Upper lobe of left lung (tissue), 6 donors: Measurements from ENCODE around the gene SH3BP4. TPM values are rescaled to one million over a fixed set of nuclear protein-coding genes. Genes with fewer than 3 reads are reported as not detected.

Experiments used
- ATAC-seq, 2 donors: fragments of 200-7000 bp; cut with Tn5 transposase; one replicate each; pipeline ENCODE4 v1.9.1; 2022; ENCODE audit warnings: mild to moderate bottlenecking in 2 of 2, moderate library complexity in 2 of 2; ENCODE audit not compliant: low FRiP score in 2 of 2
- DNase-seq, 2 donors: peaks; one replicate each; pipeline ENCODE4 v3.0.0-alpha.2; 2019 to 2020
- H3K27ac ChIP-seq, 4 donors: fragments of 200-600 bp; sonication (generic); one replicate each; pipeline ENCODE4 v1.5.1; 2016 to 2019
- H3K27me3 ChIP-seq, 4 donors: fragments of 200-600 bp; sonication (generic); one replicate each; pipeline ENCODE4 v1.5.1; 2017 to 2019
- H3K36me3 ChIP-seq, 4 donors: fragments of 200-600 bp; sonication (generic); one replicate each; pipeline ENCODE4 v1.5.1; 2016 to 2019
- H3K4me1 ChIP-seq, 4 donors: fragments of 200-600 bp; sonication (generic); one replicate each; pipeline ENCODE4 v1.5.1; 2018 to 2019
- H3K4me3 ChIP-seq, 4 donors: fragments of 200-600 bp; sonication (generic); one replicate each; pipeline ENCODE4 v1.5.1; 2017 to 2019; ENCODE audit warnings: mild to moderate bottlenecking in 2 of 4, moderate library complexity in 1 of 4
- H3K9me3 ChIP-seq, 4 donors: fragments of 200-600 bp; sonication (generic); one replicate each; pipeline ENCODE4 v1.5.1; 2018 to 2019
- CTCF ChIP-seq, 6 experiments: fragments of 450-650 bp in 4 of 6; fragments of 200-600 bp in 2 of 6; sonication (generic) in 2 of 6; IDR thresholded peaks; one replicate each; pipeline ENCODE4 v1.5.1; 2016 to 2019; ENCODE audit warnings: antibody characterized with exemption in 6 of 6
- EP300 ChIP-seq, 4 donors: sonication (generic); formaldehyde crosslinking; IDR thresholded peaks; one replicate each; pipeline ENCODE4 v1.5.1; 2017; ENCODE audit warnings: antibody characterized with exemption in 4 of 4, control low read depth in 2 of 4
- POLR2A ChIP-seq, 4 donors: fragments of 450-650 bp; IDR thresholded peaks; one replicate each; pipeline ENCODE4 v1.5.1; 2016 to 2017; ENCODE audit warnings: antibody characterized with exemption in 4 of 4, mild to moderate bottlenecking in 2 of 4
- POLR2AphosphoS5 ChIP-seq, 2 donors: sonication (generic); formaldehyde crosslinking; IDR thresholded peaks; one replicate each; pipeline ENCODE4 v1.5.1; 2017; ENCODE audit warnings: antibody characterized with exemption in 2 of 2
- WGBS, 2 donors: methylation state at CpG; one replicate each; pipeline ENCODE4 v1.1.5; 2017 to 2018; 5-methylcytosine and 5-hydroxymethylcytosine counted together
- total RNA-seq, 6 donors: library from RNA; depleted of rRNA in 4 of 6; stranded (reverse); fragments of >200 nt in 4 of 6; gene quantifications; one replicate each; pipeline versions ENCODE4 v1.1.0 to v1.2.1, GENCODE V29; 2016 to 2021
- donor health status: DM: no; HTN: no; CAD: no; lungs with moderate emphysema.
- donor health status: DM: no; HTN: yes; CAD: no; lungs with severe emphysema.

Gene SH3BP4
- total RNA-seq, 6 donors from 2014 or later, result 27.3 to 57.3 (median 33.4) TPM

DNA sequence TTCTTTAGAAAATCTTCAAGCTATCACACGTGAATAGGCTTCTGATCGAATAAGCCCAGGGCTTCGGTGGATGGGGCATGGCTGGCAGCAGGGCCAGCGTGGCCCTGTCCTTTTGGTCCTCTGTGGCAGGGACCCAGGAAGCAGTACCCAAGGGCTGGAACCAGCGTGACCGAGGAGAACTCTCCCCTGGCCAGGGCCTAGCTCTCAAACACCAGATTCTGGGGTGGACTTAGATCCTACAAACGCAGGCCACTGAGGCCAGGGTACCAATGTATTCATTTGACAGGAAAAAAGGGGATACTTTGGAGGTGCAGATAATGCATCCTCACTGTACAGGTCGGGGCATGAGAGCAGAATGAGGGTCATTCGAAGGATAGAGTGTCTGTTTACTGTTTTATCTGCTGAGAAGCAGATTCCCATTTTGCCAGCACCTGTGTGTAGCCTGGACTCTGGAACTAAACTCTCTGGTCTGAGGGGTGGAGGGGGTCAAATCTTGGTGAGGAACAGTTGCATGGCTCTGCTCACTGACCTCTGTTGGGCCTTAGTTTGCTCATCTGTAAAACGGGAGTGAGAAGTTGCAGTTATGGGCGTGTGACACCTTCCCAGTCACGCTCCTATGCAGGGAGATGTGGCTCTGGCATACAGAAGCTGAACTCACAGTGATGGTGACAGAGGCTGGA is 51.4 kb downstream of the SH3BP4 start:
- Histone ChIP-seq H3K9me3 (no peaks in the 10 kb centered on the region), H3K4me1 (peaks cover 18 to 55% (median 31%) of the 10 kb centered on the region in 4 donors), H3K36me3 (peaks cover 0 to 7% (median 0%) of the 10 kb centered on the region in 4 donors), H3K27me3 (no peaks in the 10 kb centered on the region), H3K27ac (no peak overlapping the region), H3K4me3 (no peak overlapping the region)
- WGBS, 2 donors, result 90 to 93% methylated on average over 7 to 12 of the region's 12 CpGs
- ATAC-seq (no peak), DNase-seq (no peak)
- no peak for TF ChIP-seq POLR2A (IDR thresholded peaks at IDR 0.05)
- no peak for TF ChIP-seq EP300 (IDR thresholded peaks at IDR 0.05)
- TF ChIP-seq POLR2AphosphoS5 (IDR thresholded peaks at IDR 0.05), result no peak

- no peak for TF ChIP-seq CTCF (IDR thresholded peaks at IDR 0.05)
- no peak for TF ChIP-seq EP300 (IDR thresholded peaks at IDR 0.05)
- TF ChIP-seq POLR2A (IDR thresholded peaks at IDR 0.05), result no peak
- no peak for TF ChIP-seq POLR2AphosphoS5 (IDR thresholded peaks at IDR 0.05)
- Histone ChIP-seq H3K9me3 (no peaks in the 10 kb centered on the region), H3K27me3 (no peaks in the 10 kb centered on the region), H3K36me3 (no peaks in the 10 kb centered on the region), H3K4me3 (no peak overlapping the region), H3K27ac (no peak overlapping the region), H3K4me1 (peaks cover 27 to 57% (median 34%) of the 10 kb centered on the region in 4 donors)
- no peak for ATAC-seq
- 77 to 82% methylated on average over 6 of the region's 6 CpGs for whole genome bisulfite sequencing, 2 donors
- no peak for DNase-seq
Observed at GRCh38 chr2:235004329-235004903, 52.6 kb downstream of the SH3BP4 start.

- no peaks in the 10 kb centered on the region for H3K9me3 ChIP-seq
- 93% methylated on average over 5 of the region's 5 CpGs; no CpG with 5 or more reads in 1 of the 2 donors for WGBS, 2 donors
- no peaks in the 10 kb centered on the region for H3K27me3 ChIP-seq
- no peaks in the 10 kb centered on the region for H3K36me3 ChIP-seq
- no peak for DNase-seq
- ATAC-seq, result no peak
- no peak overlapping the region for H3K27ac ChIP-seq
- H3K4me1 ChIP-seq, result peaks cover 27 to 51% (median 31%) of the 10 kb centered on the region in 4 donors
- no peak overlapping the region for H3K4me3 ChIP-seq
- TF ChIP-seq POLR2A (IDR thresholded peaks at IDR 0.05) (no peak), EP300 (IDR thresholded peaks at IDR 0.05) (no peak), POLR2AphosphoS5 (IDR thresholded peaks at IDR 0.05) (no peak), CTCF (IDR thresholded peaks at IDR 0.05) (no peak)
Observed at GRCh38 chr2:235005023-235005422, 53.2 kb downstream of the SH3BP4 start.

- Histone ChIP-seq H3K27ac (peak overlapping the region in 1 of 4 donors; percentile 11), H3K36me3 (no peaks in the 10 kb centered on the region), H3K4me1 (peaks cover 24 to 44% (median 26%) of the 10 kb centered on the region in 4 donors), H3K27me3 (no peaks in the 10 kb centered on the region), H3K9me3 (no peaks in the 10 kb centered on the region), H3K4me3 (no peak overlapping the region)
- TF ChIP-seq EP300 (IDR thresholded peaks at IDR 0.05) (no peak), CTCF (IDR thresholded peaks at IDR 0.05) (no peak), POLR2AphosphoS5 (IDR thresholded peaks at IDR 0.05) (no peak), POLR2A (IDR thresholded peaks at IDR 0.05) (no peak)
- ATAC-seq (peak in 1 of 2 donors; percentile 43), DNase-seq (peak in 1 of 2 donors; percentile 70)
- 74 to 79% methylated on average over 15 to 20 of the region's 20 CpGs for WGBS, 2 donors
Observed at GRCh38 chr2:235005603-235006259, 53.9 kb downstream of the SH3BP4 start.

GRCh38 chr2:235006461-235006860 is 54.6 kb downstream of the SH3BP4 start:
- Histone ChIP-seq H3K4me1 (peaks cover 22 to 41% (median 26%) of the 10 kb centered on the region in 4 donors), H3K27me3 (no peaks in the 10 kb centered on the region), H3K36me3 (no peaks in the 10 kb centered on the region), H3K4me3 (no peak overlapping the region), H3K27ac (no peak overlapping the region), H3K9me3 (no peaks in the 10 kb centered on the region)
- 86 to 96% methylated on average over 8 to 10 of the region's 10 CpGs for WGBS, 2 donors
- DNase-seq (peak in 1 of 2 donors; percentile 29), ATAC-seq (no peak)
- TF ChIP-seq POLR2AphosphoS5 (IDR thresholded peaks at IDR 0.05) (no peak), POLR2A (IDR thresholded peaks at IDR 0.05) (no peak)
